Ammon's horn (tissue), 1 donor: ENCODE results near the gene ACTL7A.
"Not testable (repeated sequence)": the region's sequence is repeated elsewhere in the genome, so short reads cannot be mapped to it uniquely, and the experiment has no call there.

Experiments
- DNase-seq: peaks from one replicate; pipeline ENCODE4 v3.0.0-alpha.2; 2016; ENCODE audit warnings: low spot score

The ACTL7A gene

DNA sequence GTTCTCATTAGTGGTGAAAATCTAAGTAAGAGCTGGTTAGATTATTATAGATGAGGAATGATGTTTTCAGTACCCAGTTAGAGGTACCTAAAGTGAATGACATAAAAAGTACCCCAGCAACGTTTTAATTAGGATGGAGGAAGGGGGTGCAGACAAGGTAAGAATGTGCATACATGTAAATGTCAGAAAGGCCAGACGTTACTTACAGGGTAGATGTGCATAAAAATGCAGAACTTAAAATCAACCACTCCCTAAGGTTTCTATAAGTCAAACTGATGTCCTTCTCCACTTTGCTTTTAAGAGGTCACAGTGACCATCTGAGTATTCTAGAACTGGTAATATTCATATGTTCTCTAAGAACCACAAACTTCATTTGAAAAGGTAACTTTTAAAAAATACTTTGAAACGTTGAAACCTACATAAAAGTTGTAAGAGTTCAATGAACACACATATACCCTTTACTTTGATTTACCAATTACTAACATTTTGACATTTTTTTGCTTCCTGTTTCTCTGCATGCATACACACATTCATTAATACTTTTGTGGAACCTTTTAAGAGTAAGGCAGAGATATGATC is 18.8 kb downstream of the ACTL7A start:
- DNase-seq, result no peak

DNA sequence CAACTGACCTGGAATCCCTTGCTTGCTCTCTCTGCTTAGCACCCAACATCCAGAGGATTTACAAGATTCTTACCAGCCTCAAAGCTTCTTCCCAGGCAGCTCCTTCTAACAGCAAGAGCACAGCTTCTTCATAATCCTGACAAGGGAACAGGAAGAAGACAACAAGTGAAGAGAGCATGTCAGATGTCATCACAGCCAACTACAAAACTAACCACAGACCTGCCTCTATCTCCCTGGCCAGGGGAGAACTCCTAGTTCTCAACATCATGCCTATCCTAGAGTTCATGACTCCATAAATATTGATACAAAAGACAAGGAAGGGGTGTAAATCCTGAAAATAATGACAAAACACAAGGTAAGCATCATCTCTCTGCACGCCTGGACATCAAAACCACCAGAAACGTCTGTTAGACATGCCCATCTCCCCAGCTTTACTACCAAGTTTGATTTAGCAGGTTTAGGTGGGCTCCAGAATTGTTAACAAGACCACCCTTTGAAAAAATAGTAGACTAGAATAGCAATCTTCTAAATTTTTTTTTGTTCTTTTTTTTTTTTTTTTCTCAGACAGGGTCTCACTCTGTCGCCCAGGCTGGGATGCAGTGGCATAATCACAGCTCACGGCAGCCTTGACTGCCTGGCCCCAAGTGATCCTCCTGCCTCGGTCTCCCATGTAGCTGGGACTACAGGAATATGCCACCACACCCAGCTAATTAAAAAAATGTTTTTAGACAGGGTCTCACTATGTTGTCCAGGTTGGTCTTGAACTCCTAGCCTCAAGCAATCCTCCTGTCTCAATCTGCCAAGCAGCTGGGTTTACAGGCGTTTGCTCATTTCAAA is 20.2 kb downstream of the ACTL7A start:
- DNase-seq, result no peak

DNA sequence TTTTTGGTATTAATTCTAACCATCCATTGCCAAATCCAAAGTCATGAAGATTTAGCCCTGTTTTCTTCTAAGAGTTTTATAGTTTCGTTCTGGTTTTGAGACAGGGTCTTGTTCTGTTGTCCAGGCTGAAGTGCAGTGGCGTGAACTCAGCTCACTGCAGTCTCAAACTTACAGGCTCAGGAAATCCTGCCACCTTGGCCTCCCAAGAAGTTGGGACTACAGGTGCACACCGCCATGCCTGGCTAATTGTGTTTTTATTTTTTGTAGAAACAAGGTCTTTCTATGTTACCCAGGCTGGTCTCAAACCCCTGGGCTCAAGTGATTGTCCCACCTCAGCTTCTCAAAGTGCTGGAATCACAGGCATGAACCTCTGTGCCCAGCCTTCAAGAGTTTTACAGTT is 21.0 kb downstream of the ACTL7A start:
- no peak for DNase-seq

DNA sequence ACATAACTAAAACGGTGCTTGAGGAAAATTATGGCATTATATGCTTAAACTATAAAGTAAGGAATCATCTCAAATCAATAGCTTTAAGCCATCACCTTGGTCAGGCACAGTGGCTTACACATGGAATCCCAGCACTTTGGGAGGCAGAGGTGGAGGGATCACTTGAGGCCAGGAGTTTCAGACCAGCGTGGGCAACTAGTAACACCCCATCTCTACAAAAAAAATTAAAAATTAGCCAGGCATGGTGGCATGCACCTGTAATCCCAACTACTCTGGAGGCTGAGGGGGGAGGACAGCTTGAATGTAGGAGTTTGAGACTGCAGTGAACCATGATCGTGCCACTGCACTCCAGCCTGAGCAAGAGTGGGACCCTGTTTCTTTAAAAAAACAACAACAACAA is 22.6 kb downstream of the ACTL7A start:
- DNase-seq, result no peak

DNA sequence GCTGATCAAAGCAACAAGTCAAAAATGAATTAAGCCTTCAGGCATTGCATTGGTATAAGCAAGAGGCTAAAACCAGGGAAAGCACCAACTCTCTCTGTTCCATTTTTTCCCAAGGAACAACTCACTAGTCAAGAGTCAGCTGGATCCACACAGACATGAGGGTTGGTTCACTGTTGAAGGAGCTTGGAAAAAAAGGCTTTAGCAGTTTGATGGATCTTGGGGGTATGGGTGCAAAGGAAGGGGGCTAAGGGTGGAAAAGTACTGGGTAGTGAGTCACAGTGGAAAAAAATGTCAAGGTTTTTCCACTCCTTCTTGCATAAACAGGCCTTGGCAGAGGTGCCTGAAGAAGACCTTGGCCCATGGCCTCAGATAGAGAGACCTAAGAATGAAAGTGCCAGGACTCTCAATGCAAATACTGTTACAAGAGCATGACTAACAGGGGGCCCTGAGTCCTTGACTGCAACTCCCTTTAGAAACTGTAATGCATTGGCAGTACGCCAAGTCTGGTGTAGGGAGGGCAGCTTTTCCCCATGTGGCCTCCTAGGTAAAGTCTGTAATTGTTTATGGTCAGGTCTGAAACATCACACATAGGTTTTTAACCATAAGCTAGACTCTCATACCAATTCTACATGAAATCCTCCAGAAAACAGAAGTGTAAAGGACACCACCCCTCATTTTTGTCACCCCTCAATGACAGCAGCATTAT is 23.7 kb downstream of the ACTL7A start:
- no peak for DNase-seq

DNA sequence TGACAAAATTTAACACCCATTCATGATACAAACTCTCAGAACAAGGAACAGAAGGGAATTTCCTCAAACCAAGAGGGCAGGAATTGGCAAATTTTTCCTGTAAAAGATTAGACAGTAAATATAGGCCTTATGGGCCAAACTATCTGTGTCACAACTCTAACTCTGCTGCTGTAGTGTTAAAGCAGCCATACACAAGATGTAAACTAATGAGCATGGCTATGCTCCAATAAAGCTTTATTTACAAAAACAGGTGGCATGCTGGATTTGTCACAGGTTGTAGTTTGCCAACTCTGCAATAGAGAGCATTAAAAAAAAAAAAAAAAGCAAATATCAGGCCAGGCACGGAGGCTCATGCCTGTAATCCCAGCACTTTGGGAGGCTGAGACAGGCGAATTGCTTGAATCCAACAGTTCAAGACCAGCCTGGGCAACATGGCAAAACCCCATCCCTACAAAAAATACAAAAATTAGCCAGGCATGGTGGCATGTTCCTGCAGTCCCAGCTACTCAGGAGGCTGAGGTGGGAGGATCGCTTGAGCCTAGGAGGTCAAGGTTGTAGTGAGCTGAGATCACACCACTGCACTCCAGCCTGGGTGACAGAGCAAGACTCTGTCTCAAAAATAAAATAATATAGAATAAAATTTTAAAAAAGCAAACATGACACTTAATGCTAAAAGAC is 24.7 kb downstream of the ACTL7A start:
- not testable (repeated sequence) for DNase-seq

DNA sequence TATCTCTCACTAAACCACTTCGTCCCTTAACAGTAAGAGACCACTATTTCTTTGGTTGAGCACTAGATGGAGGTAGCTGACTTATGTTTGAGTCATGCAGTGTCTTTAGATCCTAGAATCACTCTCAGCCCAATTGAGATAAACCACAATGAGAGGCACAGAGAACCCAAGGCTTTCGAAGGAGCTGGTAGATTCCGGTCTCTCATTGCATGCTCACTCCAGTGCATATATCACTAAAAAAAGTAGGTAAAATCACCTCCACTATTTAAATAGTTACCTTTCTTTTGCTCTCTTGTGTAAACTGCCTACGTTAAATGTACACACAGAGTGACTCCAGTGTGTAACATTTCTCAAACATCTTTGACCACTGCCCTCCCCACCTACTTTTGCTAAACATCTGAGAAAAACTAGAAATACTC is 27.6 kb downstream of the ACTL7A start:
- no peak for DNase-seq

DNA sequence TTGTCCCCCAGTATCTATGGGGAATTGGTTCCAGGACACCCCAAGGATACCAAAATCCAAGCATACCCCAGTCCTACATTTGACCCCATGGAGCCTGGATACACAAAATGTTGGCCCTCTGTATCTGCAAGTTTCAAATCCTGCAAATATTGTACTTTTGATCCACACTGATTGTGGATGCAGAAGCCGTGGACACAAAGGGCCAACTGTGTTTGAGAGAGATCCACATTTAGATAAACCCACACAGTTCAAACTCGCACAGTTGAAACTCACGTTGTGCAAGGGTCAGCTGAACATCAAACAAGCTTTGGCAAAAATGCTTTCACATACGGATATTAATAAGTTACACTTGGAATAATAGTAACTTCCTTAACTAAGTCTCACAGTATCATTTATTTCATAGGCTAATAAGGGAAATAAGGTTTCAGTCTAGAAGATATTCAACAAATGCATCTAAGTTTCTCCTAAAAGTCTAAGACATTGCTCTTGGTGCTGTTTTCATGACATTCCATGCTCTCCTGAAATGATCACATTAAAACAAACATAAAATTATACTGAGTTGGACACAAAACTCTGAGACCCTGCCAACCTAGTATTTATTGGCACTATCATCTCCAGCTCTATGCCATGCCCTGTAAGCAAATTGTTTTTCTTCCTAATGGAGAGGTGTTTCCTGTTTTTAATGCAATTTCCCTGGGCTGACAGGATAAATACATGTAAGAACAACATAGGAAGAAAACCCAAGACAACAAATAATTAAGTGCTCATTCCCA is 32.3 kb downstream of the ACTL7A start:
- DNase-seq, result no peak

DNA sequence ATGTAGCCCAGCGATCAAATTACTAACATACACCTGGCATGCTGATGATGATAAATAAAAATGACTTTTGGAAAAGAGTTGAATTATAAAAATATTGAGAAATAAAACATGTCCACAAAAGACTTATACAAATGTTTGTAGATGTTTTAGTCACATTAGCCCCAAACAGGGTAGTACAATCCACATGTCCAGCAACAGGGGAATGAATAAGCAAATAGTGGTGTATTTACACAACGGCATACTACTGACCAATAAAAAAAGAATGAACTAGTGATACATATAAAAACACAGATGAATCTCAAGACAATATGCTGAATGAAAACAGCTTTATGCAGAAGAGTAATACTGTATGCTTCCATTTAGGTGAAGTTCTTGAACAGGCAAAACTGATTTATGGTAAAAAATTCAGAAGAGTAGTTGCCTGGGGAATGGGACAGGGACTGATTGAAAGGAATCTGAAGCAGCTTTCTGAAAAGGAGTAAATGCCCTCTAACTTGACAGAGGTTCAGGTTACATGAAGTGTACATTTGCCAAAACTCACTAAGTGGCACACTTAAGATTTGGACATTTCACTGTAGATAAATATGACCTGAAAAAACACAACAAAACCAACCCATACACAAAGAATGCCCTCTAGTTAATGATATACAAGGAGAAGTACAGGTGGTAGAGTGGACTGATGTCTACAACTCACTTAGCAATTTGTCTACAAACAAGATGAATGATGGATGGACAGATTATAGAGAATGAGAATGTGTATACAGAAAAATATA is 35.4 kb downstream of the ACTL7A start:
- no peak for DNase-seq

DNA sequence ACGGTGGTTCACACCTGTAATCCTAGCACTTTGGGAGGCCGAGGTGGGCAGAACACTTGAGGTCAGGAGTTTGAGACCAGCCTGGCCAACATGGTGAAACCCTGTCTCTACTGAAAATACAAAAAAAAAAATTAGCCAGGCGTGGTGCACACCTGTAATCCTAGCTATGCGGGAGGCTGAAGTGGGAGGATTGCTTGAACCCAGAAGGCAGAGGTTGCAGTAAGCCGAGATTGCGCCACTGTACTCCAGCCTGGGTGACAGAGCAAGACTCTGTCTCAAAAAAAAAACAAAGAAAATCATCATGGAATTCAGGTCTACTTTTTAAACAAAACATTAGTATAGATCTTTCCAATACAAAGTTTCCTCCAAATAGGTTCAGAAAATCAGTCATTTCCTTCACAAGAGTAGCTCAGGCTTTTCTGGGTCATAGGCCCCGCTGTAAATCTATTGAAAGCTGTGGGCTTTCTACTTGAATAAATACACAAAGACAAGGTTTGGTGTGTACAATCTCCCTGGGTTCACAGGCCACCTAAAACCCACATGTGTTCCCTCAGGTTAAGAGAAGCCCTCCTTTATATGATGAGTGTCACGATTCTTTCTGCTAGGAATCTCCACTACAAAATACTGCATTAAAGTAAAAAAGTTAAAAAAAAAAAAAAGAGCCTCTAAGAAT is 37.1 kb downstream of the ACTL7A start:
- not testable (repeated sequence) for DNase-seq

DNA sequence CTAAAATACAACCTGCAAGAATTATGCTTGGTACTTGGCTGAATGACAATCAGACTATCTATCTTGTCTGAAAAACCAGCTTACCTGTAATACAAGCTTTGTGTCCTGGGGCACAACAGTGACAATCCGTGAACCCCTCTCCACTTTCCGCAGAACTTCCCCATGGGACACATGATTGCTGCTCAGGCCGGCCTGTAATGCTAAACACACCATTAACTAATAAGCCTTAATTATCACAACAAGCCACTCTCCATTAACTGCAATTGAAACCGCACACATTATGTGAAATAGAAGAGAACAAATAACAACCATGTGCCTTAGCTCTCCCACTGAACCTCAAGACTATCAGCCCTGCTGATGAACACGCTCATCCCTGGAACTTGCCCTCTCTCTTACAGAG is 38.1 kb downstream of the ACTL7A start:
- no peak for DNase-seq

DNA sequence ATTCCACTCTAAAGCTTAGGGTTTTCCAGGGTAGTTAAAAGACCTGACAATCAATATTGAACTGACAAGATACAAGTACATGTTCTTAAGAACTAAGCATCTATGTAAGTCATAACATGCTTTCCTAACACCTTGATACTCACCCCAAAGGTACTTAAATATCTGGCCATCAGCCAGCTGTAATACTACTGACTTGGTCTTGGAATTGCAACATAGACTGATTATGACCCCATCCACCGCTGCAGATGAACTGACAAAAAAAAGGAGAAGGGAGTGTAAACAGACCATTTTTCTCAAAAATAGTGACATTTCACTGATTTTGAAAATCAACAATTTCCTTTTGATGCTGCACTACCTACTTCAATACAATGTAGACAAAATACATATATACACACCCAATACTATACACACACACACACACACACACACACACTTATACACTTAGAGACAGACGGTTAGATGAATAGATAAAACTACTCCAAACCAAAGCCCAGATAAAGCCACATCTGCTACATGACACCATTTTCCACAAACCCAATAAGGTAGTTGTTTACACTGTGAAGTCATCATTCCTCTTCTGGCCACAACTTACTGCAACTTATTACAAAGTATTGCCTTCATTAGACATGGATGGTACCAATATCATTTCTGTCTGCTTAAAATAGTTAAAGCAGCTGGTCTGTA is 41.5 kb downstream of the ACTL7A start:
- DNase-seq, result no peak

DNA sequence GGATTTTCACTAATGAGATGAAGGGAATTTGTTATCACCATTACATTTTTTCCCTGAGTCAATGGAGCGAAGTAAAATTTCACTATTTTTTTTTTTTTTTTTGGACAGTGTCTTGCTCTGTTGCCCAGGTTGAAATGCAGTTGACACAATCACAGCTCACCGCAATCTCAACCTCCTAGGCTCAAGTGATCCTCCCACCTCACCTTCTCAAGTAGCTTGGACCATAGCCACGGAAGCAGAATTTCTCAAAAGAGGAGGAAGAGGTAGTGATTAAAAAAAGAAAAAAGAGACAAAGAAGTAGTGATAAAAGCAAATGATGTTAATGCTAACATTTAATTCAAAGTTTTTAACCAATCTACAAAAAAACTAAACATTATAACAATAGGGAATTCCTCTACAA is 42.1 kb downstream of the ACTL7A start:
- no peak for DNase-seq

DNA sequence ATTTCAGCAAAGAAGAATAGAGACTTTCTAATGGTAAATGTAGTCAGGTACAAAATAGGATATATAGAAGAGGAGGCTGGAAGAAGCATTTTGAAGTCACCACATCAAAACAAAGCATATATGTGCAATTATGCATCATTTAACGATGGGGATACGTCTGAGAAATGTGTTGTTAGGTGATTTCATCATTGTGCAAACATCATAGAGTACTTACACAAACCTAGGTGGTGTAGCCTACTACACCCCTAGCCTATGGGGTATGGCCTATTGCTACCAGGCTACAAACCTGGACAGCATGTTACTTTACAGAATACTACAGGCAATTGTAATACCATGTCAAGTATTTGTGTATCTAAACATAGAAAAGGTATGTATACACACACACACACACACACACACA is 43.4 kb downstream of the ACTL7A start:
- no peak for DNase-seq

DNA sequence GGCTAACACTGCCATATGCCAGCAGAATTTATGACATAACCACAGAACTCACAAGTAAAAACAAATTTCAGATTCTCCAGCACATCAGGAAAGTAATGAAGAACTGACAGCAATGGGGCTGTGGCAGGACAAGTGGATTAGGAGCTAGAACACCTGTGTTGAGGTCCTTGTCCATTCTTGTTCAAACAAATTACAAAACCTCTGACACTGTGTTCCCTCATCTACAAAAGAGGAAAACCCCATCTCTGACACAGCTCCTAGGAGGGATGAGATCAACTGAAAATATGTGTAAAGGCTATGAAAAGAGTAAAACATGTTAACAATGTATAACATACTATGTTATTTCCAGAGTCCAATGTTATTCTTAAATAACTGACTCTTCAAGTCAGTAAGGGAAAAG is 48.3 kb downstream of the ACTL7A start:
- DNase-seq, result no peak

DNA sequence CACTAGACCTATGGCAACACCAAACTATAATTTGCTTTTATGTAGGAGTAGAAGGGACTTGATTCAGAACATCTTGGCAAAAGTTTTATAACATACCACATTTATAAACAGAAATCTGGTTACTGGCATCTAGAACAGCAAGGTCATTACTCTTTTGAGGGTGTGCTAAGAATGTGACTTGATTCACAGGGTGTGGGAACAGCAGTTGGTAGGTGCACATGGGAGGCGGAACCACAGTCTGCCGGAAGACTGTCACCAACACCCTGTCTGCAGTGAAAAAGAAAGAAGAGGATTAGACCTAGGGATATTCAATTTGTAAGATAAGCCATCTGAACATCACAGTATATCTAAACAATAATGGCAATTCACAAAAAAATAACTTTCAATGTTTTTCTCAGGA is 48.8 kb downstream of the ACTL7A start:
- DNase-seq, result no peak

DNA sequence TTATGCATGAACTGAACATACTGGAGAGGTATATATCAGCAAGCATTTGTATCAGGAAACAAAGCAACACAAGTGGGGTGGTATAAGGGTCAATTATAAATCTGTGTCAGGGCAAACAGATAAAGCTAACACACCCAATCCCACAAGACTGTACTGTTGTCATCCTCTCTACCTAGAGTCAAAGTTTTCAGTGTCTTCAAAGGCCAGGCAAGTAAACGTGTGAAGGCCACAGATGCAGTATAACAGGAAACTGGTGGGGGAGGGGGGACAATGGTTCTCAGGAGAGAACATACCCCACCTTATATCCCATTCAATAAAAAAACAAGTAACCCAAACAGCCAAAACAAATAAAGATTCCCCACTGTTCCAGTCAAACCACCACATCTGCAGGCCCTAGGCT is 49.8 kb downstream of the ACTL7A start:
- DNase-seq, result no peak
